ENCODE data around the gene EVI5L.

EVI5L gene

GRCh38 chr19:7856109-7856591, 26.1 kb downstream of the EVI5L start:
- no peak overlapping the region for H2AFZ ChIP-seq (ENCODE audit: low read length)
- H3K4me1 ChIP-seq (ENCODE audit: insufficient read depth, low read length, poor library complexity, severe bottlenecking), result no peaks in the 10 kb centered on the region
- H3K79me2 ChIP-seq (ENCODE audit: insufficient read depth, low read length), result no peaks in the 10 kb centered on the region

GRCh38 chr19:7856679-7857663, 27.0 kb downstream of the EVI5L start:
- Histone ChIP-seq H3K9me3 (ENCODE audit: insufficient read depth, low read depth, low read length) (no peaks in the 10 kb centered on the region), H3K27me3 (ENCODE audit: insufficient read depth, low read length, poor library complexity, severe bottlenecking) (no peaks in the 10 kb centered on the region), H3K9ac (ENCODE audit: low read depth, low read length, poor library complexity, severe bottlenecking) (no peak overlapping the region), H3F3A (ENCODE audit: low read depth) (no peaks in the 10 kb centered on the region), H3K4me2 (ENCODE audit: low read depth, low read length, poor library complexity, severe bottlenecking) (no peak overlapping the region), H3K4me1 (ENCODE audit: insufficient read depth, low read length, poor library complexity, severe bottlenecking) (no peaks in the 10 kb centered on the region), H2AFZ (ENCODE audit: low read length) (no peak overlapping the region), H3K79me2 (ENCODE audit: insufficient read depth, low read length) (no peaks in the 10 kb centered on the region), H3K4me3 (ENCODE audit: low read length, poor library complexity, severe bottlenecking) (no peak overlapping the region), H3K9me2 (replicated peaks; ENCODE audit: low read depth, low read length) (no peaks in the 10 kb centered on the region), H4K20me1 (ENCODE audit: insufficient read depth, low read length, poor library complexity, severe bottlenecking) (no peaks in the 10 kb centered on the region), H3K36me3 (ENCODE audit: insufficient read depth, low read length) (no peaks in the 10 kb centered on the region)
- TF ChIP-seq CTCF (conservative IDR thresholded peaks at IDR 0.05; ENCODE audit: low read length) (no peak), EZH2phosphoT487 (IDR thresholded peaks at IDR 0.05; ENCODE audit: borderline replicate concordance) (no peak)

More at GRCh38 chr19:7856109-7856591, 26.1 kb downstream of the EVI5L start:
- Histone ChIP-seq H3F3A (ENCODE audit: low read depth) (no peaks in the 10 kb centered on the region), H3K9me2 (replicated peaks; ENCODE audit: low read depth, low read length) (no peaks in the 10 kb centered on the region), H3K36me3 (ENCODE audit: insufficient read depth, low read length) (no peaks in the 10 kb centered on the region), H3K9ac (ENCODE audit: low read depth, low read length, poor library complexity, severe bottlenecking) (no peak overlapping the region), H3K27me3 (ENCODE audit: insufficient read depth, low read length, poor library complexity, severe bottlenecking) (no peaks in the 10 kb centered on the region), H3K4me2 (ENCODE audit: low read depth, low read length, poor library complexity, severe bottlenecking) (no peak overlapping the region), H3K4me3 (ENCODE audit: low read length, poor library complexity, severe bottlenecking) (no peak overlapping the region), H4K20me1 (ENCODE audit: insufficient read depth, low read length, poor library complexity, severe bottlenecking) (no peaks in the 10 kb centered on the region), H3K9me3 (ENCODE audit: insufficient read depth, low read depth, low read length) (no peaks in the 10 kb centered on the region)
- TF ChIP-seq CTCF (conservative IDR thresholded peaks at IDR 0.05; ENCODE audit: low read length) (no peak), EZH2phosphoT487 (IDR thresholded peaks at IDR 0.05; ENCODE audit: borderline replicate concordance) (no peak)

GRCh38 chr19:7857727-7858108, 27.7 kb downstream of the EVI5L start:
- Histone ChIP-seq H2AFZ (ENCODE audit: low read length) (no peak overlapping the region), H3K9me2 (replicated peaks; ENCODE audit: low read depth, low read length) (no peaks in the 10 kb centered on the region), H3K4me3 (ENCODE audit: low read length, poor library complexity, severe bottlenecking) (no peak overlapping the region), H3K79me2 (ENCODE audit: insufficient read depth, low read length) (no peaks in the 10 kb centered on the region), H3K9ac (ENCODE audit: low read depth, low read length, poor library complexity, severe bottlenecking) (no peak overlapping the region), H3K4me1 (ENCODE audit: insufficient read depth, low read length, poor library complexity, severe bottlenecking) (no peaks in the 10 kb centered on the region), H3K27me3 (ENCODE audit: insufficient read depth, low read length, poor library complexity, severe bottlenecking) (no peaks in the 10 kb centered on the region), H3K4me2 (ENCODE audit: low read depth, low read length, poor library complexity, severe bottlenecking) (no peak overlapping the region), H3K9me3 (ENCODE audit: insufficient read depth, low read depth, low read length) (no peaks in the 10 kb centered on the region), H3F3A (ENCODE audit: low read depth) (no peaks in the 10 kb centered on the region), H4K20me1 (ENCODE audit: insufficient read depth, low read length, poor library complexity, severe bottlenecking) (no peaks in the 10 kb centered on the region), H3K36me3 (ENCODE audit: insufficient read depth, low read length) (no peaks in the 10 kb centered on the region)
- no peak for TF ChIP-seq EZH2phosphoT487 (IDR thresholded peaks at IDR 0.05; ENCODE audit: borderline replicate concordance)
